ENCODE data around the gene IVNS1ABP.

The IVNS1ABP gene

DNA sequence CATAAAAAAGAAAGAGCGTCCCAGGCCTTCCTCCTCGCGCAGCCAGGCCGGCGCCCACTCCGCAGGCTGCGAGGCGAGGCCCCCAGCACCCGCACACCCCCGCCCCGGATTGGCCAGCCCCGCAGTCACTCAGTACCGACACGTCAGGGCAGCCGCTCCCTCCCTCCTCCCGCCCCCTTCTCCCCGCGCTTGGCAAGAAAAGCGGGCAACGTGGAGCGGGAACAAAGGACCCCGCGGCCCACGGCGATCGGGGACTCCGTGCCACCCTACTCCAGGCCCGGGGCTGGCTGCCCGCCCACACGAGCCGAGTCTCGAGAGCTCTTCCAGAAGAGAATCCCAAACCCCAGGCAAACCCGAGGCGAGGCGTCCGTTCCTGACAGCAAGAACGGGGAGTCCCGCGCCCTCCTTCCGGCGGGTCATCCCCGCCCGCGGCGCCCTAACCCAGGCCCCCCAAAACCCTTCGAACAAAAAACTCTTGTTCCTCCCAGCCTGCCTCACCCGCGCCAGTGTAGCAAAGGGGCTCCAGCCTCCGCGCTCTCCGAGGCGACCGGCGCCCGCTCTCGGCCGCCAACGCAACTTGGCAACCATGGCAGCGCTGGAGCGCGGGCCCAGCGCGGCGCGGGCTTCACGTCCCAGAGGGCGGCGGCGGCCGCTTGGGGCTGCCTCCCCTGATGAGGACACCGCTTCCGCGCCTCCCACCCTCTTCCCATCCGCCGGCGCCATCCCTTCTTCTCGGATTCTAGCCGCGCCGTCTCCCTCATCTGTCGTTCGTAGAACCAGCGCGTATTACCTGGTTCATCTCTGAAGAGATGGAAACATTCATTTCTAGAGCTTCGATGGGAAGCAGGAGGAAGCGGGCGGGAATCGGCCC lies 645 bp downstream of the IVNS1ABP start:
- DNase-seq (ENCODE audit: low spot score), result peak; percentile 90
- TF ChIP-seq, protein P1, sequence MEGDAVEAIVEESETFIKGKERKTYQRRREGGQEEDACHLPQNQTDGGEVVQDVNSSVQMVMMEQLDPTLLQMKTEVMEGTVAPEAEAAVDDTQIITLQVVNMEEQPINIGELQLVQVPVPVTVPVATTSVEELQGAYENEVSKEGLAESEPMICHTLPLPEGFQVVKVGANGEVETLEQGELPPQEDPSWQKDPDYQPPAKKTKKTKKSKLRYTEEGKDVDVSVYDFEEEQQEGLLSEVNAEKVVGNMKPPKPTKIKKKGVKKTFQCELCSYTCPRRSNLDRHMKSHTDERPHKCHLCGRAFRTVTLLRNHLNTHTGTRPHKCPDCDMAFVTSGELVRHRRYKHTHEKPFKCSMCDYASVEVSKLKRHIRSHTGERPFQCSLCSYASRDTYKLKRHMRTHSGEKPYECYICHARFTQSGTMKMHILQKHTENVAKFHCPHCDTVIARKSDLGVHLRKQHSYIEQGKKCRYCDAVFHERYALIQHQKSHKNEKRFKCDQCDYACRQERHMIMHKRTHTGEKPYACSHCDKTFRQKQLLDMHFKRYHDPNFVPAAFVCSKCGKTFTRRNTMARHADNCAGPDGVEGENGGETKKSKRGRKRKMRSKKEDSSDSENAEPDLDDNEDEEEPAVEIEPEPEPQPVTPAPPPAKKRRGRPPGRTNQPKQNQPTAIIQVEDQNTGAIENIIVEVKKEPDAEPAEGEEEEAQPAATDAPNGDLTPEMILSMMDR (IDR thresholded peaks at IDR 0.05; ENCODE audit: extremely low read depth, missing control alignments), result no peak

DNA sequence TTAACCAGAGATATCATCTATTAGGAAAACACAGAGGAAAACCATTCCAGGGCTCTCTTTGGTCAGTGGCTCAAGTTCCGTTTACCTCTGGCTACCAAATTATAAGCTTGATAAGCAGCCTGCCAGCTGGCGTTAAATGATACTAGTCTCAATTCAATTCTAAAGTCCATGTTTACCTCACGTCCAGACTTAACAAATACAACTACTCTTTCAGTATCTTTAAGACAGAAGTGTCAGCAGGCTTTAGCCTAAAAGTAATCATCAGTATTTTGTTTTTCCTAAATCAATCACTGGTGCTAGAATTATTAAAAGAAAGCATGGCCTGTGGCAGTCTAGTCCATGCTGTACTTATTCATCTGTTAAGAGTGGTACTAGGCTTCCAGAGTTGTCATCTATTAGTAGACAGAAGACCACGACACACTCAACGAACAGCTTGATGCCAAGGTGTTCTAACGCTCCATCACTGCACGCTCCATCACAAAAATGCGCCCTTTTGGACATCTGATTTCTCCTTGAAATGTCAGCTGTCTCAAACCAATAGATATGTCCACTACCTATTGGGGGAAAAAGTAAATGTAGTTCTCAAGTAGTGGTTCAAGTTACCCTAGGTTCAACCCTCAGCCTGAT lies 1.5 kb downstream of the IVNS1ABP start:
- TF ChIP-seq, protein P1 (IDR thresholded peaks at IDR 0.05; ENCODE audit: extremely low read depth, missing control alignments), result no peak
- DNase-seq (ENCODE audit: low spot score), result no peak

DNA sequence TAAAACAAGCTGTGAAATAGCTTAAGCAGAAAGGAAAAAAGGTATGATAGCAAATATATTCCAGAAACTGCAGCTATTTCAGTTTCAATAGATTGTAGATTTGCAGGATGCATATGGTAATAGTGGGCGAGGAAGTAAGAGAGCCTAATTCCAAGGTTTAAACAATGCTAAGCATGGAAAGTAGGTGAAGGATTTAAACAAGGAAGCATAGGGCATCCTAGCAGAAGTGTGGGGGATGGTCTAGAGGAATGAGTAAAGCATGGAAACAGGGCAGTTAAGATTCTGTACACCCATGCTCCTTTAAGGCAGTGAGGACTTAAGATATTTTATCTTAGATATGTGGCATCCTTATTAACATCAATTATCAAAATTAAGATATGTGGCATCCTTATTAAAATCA lies 2.6 kb downstream of the IVNS1ABP start:
- TF ChIP-seq, protein P1 (IDR thresholded peaks at IDR 0.05; ENCODE audit: extremely low read depth, missing control alignments), result no peak
- DNase-seq (ENCODE audit: low spot score), result no peak

DNA sequence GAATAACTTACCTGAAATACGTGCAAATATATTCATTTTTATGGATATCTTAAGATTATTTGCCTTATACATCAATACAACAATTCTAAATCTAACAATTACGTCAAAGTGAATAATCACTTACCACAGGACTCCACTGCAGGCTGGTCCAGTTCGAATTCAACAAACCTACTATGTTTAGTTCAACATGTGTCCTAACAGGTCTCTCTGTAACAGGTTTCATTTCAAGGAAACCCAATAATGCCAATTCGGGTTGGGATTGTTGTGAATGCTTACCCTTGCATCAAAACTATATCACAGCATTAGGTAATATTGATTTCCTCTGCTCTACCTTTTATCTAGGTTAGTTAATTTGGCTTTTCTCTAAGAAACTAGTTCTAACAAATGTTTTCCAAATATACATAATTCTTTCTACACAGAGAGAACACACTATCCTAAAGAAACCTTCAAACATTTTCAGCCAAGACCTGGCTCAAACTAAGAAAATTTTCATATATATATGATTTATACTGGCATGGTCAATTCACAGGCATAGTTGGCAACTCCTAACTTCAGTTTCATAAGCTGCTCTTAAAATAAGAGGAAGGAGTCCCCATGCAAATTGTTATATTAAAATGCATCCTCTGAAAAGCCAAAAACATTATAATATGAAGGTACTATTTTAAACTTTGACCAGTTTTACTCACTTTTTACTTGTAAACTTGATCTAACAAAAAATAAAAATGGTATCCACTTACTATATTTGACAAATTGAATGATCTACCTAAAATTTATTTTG lies 4.5 kb downstream of the IVNS1ABP start:
- TF ChIP-seq, protein P1 (IDR thresholded peaks at IDR 0.05; ENCODE audit: extremely low read depth, missing control alignments), result no peak
- DNase-seq (ENCODE audit: low spot score), result no peak

DNA sequence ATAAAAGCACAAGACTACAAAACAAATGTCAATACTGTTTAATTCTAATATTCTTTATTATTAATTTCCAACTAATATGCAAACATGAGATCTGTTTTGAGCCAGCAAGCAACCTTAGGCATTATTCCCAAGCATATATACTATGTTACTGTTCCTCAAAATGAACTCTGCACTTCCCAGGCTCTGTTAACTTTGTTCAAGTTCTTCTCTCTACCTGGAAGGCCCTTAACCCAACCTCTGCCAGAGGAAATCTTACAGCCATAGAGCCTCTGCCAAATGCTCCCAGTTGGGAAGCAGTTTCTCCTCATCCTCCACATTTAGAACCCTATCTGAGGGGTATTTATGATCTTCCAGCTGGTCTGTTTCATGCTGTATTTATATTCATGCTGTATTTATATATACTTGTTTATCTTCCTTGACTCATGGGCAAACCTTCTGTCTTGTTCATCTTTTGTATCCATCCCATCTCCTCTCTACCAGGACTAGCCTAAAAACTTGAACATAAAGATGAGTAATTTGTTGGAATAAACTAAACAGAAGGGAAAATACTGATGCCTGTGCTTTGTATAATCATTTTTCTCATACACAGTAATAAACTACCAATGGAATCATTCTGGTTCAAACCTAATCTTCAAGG lies 5.3 kb downstream of the IVNS1ABP start:
- TF ChIP-seq, protein P1 (IDR thresholded peaks at IDR 0.05; ENCODE audit: extremely low read depth, missing control alignments), result no peak
- no peak for DNase-seq (ENCODE audit: low spot score)

DNA sequence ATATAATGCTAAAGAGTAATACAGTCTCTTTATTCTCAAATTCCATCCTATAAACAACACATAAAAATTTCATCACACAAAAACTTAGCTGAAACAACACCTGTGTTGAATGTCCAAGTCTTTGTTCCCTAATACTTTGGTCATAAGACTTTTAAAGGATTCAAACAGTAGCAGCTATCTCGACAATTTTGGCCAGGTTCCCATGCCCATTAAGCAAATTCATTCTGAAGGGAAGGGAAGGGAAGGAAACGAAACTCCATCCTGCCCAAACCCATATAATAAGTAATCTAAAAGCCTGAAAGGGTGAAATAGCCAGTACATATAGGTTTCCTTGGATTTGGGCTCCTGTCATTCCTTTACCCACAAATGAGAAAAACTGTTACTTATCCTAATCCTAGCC lies 7.5 kb downstream of the IVNS1ABP start:
- DNase-seq (ENCODE audit: low spot score), result no peak
- TF ChIP-seq, protein P1 (IDR thresholded peaks at IDR 0.05; ENCODE audit: extremely low read depth, missing control alignments), result no peak

Data from GM20000 (cell line).